ENCODE results near the gene ZNF550.
"Not testable (repeated sequence)": the region's sequence is repeated elsewhere in the genome, so short reads cannot be mapped to it uniquely, and the experiment has no call there.

The ZNF550 gene

GRCh38 chr19:57527136-57527881 lies 32.4 kb downstream of the ZNF550 start, which contains the start of gene ZNF549:
TSS of gene ZNF549 (plus strand) at chr19:57527356. CDS start at chr19:57527574, 218 bp downstream.
- peak; percentile 90 for DNase-seq (ENCODE audit: low spot score)

- not testable (repeated sequence) for DNase-seq (ENCODE audit: low spot score)
These were observed 41.6 kb downstream of the ZNF550 start for GRCh38 chr19:57518021-57518420.

- no peak for DNase-seq (ENCODE audit: low spot score)
These were observed 44.4 kb downstream of the ZNF550 start for GRCh38 chr19:57515255-57515654.

- DNase-seq (ENCODE audit: low spot score), result no peak
These were observed 46.8 kb downstream of the ZNF550 start for GRCh38 chr19:57512845-57513244.

- DNase-seq (ENCODE audit: low spot score), result no peak
These were observed 48.2 kb downstream of the ZNF550 start for GRCh38 chr19:57511484-57511883.

GRCh38 chr19:57506163-57506562 lies 53.5 kb downstream of the ZNF550 start:
- DNase-seq (ENCODE audit: low spot score), result no peak

GRCh38 chr19:57500400-57500799 lies 59.3 kb downstream of the ZNF550 start:
- DNase-seq (ENCODE audit: low spot score), result not testable (repeated sequence)

GRCh38 chr19:57499680-57500395 lies 59.8 kb downstream of the ZNF550 start, which contains the start of gene ZNF773:
TSS of gene ZNF773 (plus strand) at chr19:57499938. CDS start at chr19:57500081, 143 bp downstream.
- DNase-seq (ENCODE audit: low spot score), result peak; percentile 97

- not testable (repeated sequence) for DNase-seq (ENCODE audit: low spot score)
These were observed 60.4 kb downstream of the ZNF550 start for GRCh38 chr19:57499332-57499679.

- not testable (repeated sequence) for DNase-seq (ENCODE audit: low spot score)
These were observed 71.4 kb downstream of the ZNF550 start for GRCh38 chr19:57488299-57488644.

- peak; percentile 94 for DNase-seq (ENCODE audit: low spot score)
These were observed 72.0 kb downstream of the ZNF550 start, which contains the start of gene ZNF419 for GRCh38 chr19:57487477-57488298. TSS of gene ZNF419 (plus strand) at chr19:57487750. CDS start at chr19:57487951, 201 bp downstream.
